Lower leg skin (tissue), 3 donors: Measurements from ENCODE around the gene RASAL1.

ENCODE experiments used
- CTCF ChIP-seq, 3 donors: fragments of 450-650 bp; IDR thresholded peaks; one replicate each; pipeline ENCODE4 v1.5.1; 2016; ENCODE audit warnings: antibody characterized with exemption in 3 of 3, mild to moderate bottlenecking in 3 of 3, moderate library complexity in 2 of 3
- POLR2A ChIP-seq, 2 donors: fragments of 450-650 bp; IDR thresholded peaks; one replicate each; pipeline ENCODE4 v1.6.1; 2016 to 2017; ENCODE audit warnings: antibody characterized with exemption in 2 of 2, mild to moderate bottlenecking in 1 of 2, moderate library complexity in 1 of 2

DNA sequence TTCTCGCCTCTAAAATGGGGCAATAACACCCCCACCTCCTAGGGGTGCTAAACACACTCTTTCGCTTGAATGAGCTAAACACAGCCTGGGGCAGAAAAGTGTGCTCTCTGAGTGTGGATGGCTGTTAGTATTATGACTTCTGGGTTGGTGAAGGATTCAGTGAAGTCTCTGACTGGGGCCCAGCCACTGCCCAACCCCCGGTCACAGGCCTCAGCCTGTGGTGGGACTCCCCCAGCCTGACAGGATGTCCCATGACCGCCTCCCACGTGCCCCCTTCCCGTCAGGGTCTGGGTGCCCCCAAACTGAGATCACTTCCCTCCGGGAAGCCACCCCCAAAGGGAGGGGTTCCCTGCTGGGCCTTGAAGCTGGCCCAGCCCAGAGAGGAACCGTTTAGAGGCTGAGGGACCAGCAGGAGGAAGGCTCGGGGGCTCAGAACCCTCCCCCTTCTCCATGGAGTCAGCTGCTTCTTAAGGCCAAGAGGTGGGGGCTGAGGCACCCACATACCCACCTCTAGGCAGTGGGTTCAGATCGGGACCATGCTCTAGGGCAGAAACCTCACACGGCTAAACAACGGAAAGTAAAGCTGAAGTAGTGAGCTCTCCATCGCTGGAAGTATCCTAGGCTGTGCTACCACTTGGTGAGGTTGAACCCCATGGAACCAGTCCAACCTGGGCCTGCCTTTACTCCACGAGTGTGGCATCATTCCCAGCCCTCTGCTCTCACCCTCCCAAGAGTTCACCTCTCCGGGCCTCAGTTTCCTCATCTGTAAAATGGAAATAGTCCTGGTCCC, 65.2 kb downstream of the RASAL1 start:
- TF ChIP-seq CTCF (IDR thresholded peaks at IDR 0.05) (no peak), POLR2A (IDR thresholded peaks at IDR 0.05) (no peak)
